HepG2 (cell line): ENCODE measurements around the gene CMTM8. TPM values are rescaled to one million over a fixed set of nuclear protein-coding genes. Genes with fewer than 3 reads are reported as not detected.

ENCODE experiments used
- ARID4A ChIP-seq: sonication (generic); formaldehyde crosslinking; IDR thresholded peaks from 2 replicates; pipeline ENCODE4 v1.5.0; 2020; ENCODE audit warnings: mild to moderate bottlenecking, missing genetic modification reagents, borderline replicate concordance
- ETV5 ChIP-seq: IDR thresholded peaks from 2 replicates; pipeline ENCODE4 v1.6.1; 2018; ENCODE audit warnings: missing biosample characterization, missing genetic modification reagents, inconsistent platforms, borderline replicate concordance
- FOXO1 ChIP-seq: sonication (generic); formaldehyde crosslinking; IDR thresholded peaks from 2 replicates; pipeline ENCODE4 v1.4.0; 2020; ENCODE audit warnings: missing genetic modification reagents
- GMEB1 ChIP-seq: sonication (generic); formaldehyde crosslinking; IDR thresholded peaks from 2 replicates; pipeline ENCODE4 v1.5.1; 2020; ENCODE audit warnings: missing genetic modification reagents, mild to moderate bottlenecking, borderline replicate concordance
- HNRNPLL ChIP-seq: fragments of 200-400 bp; formaldehyde crosslinking; IDR thresholded peaks from 2 replicates; pipeline ENCODE4 v1.6.1; 2017; ENCODE audit warnings: mild to moderate bottlenecking, low read depth, low read length; ENCODE audit not compliant: poor library complexity, severe bottlenecking
- JUND ChIP-seq: sonication (generic); formaldehyde crosslinking; IDR thresholded peaks from 2 replicates; pipeline ENCODE4 v1.8.0; 2022; ENCODE audit warnings: mild to moderate bottlenecking, missing genetic modification reagents
- NFKBIZ ChIP-seq: IDR thresholded peaks from 2 replicates; pipeline ENCODE4 v1.6.1; 2018; ENCODE audit warnings: missing genetic modification reagents, missing compliant biosample characterization
- PHF20 ChIP-seq: sonication (generic); formaldehyde crosslinking; IDR thresholded peaks from 2 replicates; pipeline ENCODE4 v1.5.0; 2020; ENCODE audit warnings: mild to moderate bottlenecking, missing genetic modification reagents
- PRPF4 ChIP-seq: fragments of 200-400 bp; formaldehyde crosslinking; IDR thresholded peaks from 2 replicates; pipeline ENCODE4 v1.6.1; 2016; ENCODE audit warnings: low read length, low read depth; ENCODE audit not compliant: poor library complexity, severe bottlenecking
- SKI ChIP-seq: fragments of 450-650 bp; IDR thresholded peaks from one replicate; pipeline ENCODE4 v1.6.1; 2018; ENCODE audit warnings: mild to moderate bottlenecking; ENCODE audit not compliant: partially characterized antibody
- TFDP1 ChIP-seq: IDR thresholded peaks from 2 replicates; pipeline ENCODE4 v1.6.1; 2016; ENCODE audit warnings: missing compliant biosample characterization, missing genetic modification reagents, borderline replicate concordance
- ZNF124 ChIP-seq: sonication (generic); formaldehyde crosslinking; IDR thresholded peaks from 2 replicates; pipeline ENCODE4 v1.4.0; 2020; ENCODE audit warnings: missing genetic modification reagents
- ZNF3 ChIP-seq: IDR thresholded peaks from 2 replicates; pipeline ENCODE4 v1.7.0; 2017; ENCODE audit warnings: inconsistent platforms
- ZNF33A ChIP-seq: sonication (generic); formaldehyde crosslinking; IDR thresholded peaks from 2 replicates; pipeline ENCODE4 v1.5.1; 2020; ENCODE audit warnings: missing genetic modification reagents, mild to moderate bottlenecking, moderate library complexity, borderline replicate concordance
- ZNF430 ChIP-seq: sonication (generic); formaldehyde crosslinking; IDR thresholded peaks from 2 replicates; pipeline ENCODE4 v1.9.0; 2021; ENCODE audit warnings: mild to moderate bottlenecking, missing genetic modification reagents
- ZNF576 ChIP-seq: sonication (generic); formaldehyde crosslinking; IDR thresholded peaks from 2 replicates; pipeline ENCODE4 v1.4.0; 2020; ENCODE audit warnings: mild to moderate bottlenecking, missing genetic modification reagents
- ZNF883 ChIP-seq: sonication (generic); formaldehyde crosslinking; IDR thresholded peaks from 2 replicates; pipeline ENCODE4 v1.5.1; 2020; ENCODE audit warnings: mild to moderate bottlenecking, missing genetic modification reagents; ENCODE audit errors: not compliant biosample characterization
- polyA plus RNA-seq, 8 experiments: library from polyadenylated mRNA; depleted of rRNA in 3 of 8; stranded (reverse) in 7 of 8; unstranded in 1 of 8; fragments of >200 nt; fragmentation: Illumina TruSeq in 4 of 8; extraction: Trizol in 4 of 8; gene quantifications; 2 replicates each; pipeline versions ENCODE4 v1.2.1 to v1.2.3, GENCODE V29; 2011 to 2016; ENCODE audit warnings: low read depth in 4 of 8, missing spikeins in 1 of 8, mixed read lengths in 1 of 8; ENCODE audit not compliant: insufficient read depth in 1 of 8
- total RNA-seq, 5 experiments: library from RNA; depleted of rRNA; stranded (reverse); fragments of >200 nt; fragmentation: Illumina TruSeq; extraction: Trizol; gene quantifications; 2 replicates each; pipeline ENCODE4 v1.2.3, GENCODE V29; 2016; ENCODE audit warnings: low read depth in 1 of 5

CMTM8 gene
- total and polyA plus RNA-seq, 2 of the 13 experiments (the other 11 are each of a cell fraction or from before 2014, with no cell fraction given): 8.9 to 15.8 TPM

GRCh38 chr3:32237670-32238452 lies 619 bp upstream of the CMTM8 start (continued):
- TF ChIP-seq HNRNPLL (peak; percentile 56), ZNF124 (CRISPR knock-in tag) (peak; percentile 64), ZNF430 (peak; percentile 72; the same call in 1 of the 2 replicates), NFKBIZ (CRISPR knock-in tag) (no peak), ZNF3 (CRISPR knock-in tag) (peak; percentile 25; the same call in 1 of the 2 replicates), ZNF33A (CRISPR knock-in tag) (no peak), ARID4A (peak; percentile 62; the same call in 1 of the 2 replicates), JUND (CRISPR knock-in tag) (no peak), FOXO1 (CRISPR knock-in tag) (peak; percentile 32), TFDP1 (CRISPR knock-in tag) (peak; percentile 70; the same call in 1 of the 2 replicates), SKI (peak; percentile 88), GMEB1 (CRISPR knock-in tag) (peak; percentile 39; the same call in 1 of the 2 replicates), PRPF4 (no peak), PHF20 (no peak), ZNF576 (no peak), ETV5 (CRISPR knock-in tag) (peak; percentile 80), ZNF883 (CRISPR knock-in tag) (peak; percentile 87)
